HG03139 (cell line): Measurements from ENCODE around the gene NEGR1.

ENCODE experiments used
- ATAC-seq: cut with Tn5 transposase; IDR thresholded peaks from one replicate; pipeline ENCODE4 v1.9.1; 2021; ENCODE audit not compliant: unreplicated experiment

Gene NEGR1

DNA sequence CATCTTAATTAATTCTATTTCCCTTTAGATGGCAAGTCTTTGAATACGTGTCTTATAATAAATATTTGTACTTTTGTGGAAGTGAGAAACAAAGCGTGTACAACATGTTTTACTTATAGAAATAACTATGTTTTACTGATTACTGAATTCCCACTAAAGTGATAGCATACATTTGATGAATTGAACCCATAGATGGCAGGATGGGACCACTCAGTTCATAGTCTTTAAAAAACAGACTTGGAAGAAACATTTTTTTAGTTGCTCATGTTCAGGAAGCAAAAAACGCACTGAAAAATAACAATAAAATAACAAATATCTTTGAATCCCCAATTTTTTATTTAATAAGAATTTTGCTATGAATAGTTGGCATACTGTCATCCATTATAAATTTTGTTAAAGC is 694.4 kb downstream of the NEGR1 start:
- no peak for ATAC-seq

DNA sequence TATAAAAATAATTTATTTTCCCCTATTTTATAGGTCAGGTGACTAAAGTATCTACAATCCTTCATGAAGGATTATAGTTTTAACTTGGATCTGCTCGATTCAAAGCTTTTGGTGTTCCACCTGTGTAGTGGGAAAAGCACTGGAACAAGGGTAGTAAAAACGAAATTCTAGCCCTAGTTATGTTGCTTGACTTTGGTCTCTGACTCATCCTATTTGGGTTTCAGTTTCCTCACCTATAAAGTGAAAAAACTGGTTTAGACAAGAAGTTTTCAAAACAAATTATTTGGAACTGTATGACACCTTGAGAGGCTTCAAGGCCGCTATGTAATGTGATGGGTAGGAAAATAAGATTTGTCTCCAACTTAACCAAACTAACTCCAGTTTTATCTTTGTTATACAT is 696.3 kb downstream of the NEGR1 start:
- no peak for ATAC-seq

DNA sequence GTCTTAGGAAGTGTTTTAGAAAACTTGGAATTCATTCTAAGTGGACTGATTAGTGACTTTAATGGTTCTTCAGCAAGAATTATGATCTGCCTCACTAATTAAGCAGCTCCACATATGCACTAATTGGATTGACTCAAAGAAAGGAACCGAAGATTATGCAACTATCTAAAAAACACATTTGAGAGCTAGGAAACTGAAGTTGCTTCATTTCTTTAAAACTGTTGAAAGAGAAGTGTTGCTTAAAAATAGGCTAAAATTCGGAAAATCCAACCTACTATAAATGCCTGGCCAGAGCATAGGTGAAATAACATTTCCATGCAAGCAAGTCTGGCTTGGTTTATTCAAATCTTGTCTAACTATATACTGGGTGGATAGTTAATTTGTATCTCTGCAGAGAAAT is 698.6 kb downstream of the NEGR1 start:
- no peak for ATAC-seq

- ATAC-seq: no peak
These were observed 699.7 kb downstream of the NEGR1 start for GRCh38 chr1:71582673-71583072.

DNA sequence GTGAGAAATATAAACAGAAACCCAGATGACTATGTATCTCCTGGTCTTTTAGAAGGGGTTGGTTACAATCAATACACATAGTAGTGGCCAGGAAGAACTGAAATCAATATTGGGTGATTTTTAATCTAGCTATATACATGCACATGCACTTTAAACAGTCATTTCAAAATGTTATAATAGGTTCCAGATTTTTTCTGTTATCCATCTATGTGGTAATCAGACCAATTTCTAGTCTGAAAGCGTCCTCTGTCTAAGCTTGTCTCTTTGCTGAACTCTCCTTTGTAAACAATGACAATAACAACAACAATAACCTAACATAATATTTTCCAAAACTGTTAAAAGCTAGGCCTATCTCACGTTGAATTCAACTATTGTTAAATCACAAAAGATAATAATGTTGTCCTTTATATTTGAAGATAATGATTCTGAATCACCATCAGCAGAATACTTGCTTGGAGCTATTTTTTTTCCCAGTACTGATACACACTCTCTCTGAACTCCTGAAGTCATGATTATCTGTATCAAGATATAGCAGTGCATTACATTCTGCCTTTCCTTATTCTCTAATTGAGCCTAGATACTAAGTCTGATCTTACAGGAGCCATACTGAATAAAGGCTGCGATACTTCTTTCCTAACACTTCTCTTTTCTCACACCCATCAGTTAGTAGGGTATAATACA is 704.7 kb downstream of the NEGR1 start:
- ATAC-seq: no peak

GRCh38 chr1:71572038-71572437 is 710.3 kb downstream of the NEGR1 start:
- ATAC-seq: no peak

GRCh38 chr1:71566413-71566812 is 715.9 kb downstream of the NEGR1 start:
- no peak for ATAC-seq

GRCh38 chr1:71565831-71566230 is 716.5 kb downstream of the NEGR1 start:
- ATAC-seq: no peak

GRCh38 chr1:71565262-71565661 is 717.1 kb downstream of the NEGR1 start:
- ATAC-seq: no peak

DNA sequence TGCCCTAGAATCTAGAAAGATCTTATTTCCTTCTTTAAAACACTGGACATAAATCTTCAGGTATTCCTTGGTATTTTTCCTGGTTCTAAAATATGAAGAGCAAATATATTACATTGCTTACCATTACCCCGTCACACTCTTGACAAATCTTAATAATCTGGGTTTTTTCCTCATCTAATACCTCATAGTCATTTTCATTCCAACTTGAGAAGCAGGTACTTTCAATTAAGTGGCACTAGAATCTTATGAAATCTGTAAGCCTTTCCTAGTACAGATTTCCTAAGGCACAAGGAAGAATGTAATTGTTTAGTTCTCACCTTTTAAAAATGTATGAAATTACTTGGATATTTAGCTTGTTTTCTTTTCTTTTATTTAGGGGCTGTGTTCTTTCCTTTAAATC is 720.0 kb downstream of the NEGR1 start:
- ATAC-seq: no peak

DNA sequence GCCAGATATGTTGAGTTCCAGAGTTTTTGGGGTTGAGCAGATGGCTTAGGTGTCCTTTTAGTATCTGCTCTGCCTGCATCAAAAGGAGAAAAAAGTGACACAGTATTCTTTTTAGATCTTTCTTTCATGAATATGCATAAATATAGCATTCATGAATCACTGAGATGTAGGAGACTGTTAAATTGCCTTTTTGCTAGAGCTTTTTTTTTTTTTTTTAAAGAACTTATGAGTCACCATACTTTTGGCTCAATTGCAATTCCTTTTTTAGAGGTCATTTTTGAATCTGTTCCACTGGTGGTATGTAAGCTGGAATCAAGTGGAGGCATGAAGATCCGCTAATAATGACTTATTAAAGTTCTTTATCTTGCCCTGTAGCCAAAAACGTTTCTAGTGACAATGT is 720.6 kb downstream of the NEGR1 start:
- ATAC-seq: no peak

GRCh38 chr1:71561206-71561605 is 721.1 kb downstream of the NEGR1 start:
- no peak for ATAC-seq

GRCh38 chr1:71559880-71560279 is 722.5 kb downstream of the NEGR1 start:
- no peak for ATAC-seq

DNA sequence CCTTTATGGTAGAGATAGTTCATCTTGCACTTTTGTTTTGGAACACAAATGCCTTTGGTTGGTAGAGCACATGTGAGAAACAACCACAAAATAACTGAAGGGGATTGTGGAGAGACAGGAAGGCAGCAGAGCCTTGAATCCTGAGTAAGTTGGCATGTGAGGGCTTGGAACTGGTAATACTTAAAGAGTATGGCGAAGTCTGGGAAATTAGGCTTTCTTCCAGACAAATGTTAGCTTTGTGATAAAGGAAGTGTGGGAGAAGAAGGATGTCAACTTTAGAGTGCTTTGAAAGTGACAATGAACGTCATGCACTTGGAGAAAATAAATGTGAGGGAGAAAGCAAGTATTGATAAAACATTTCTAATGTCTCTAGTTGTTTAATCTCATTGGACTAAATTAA is 725.2 kb downstream of the NEGR1 start:
- ATAC-seq: no peak

- ATAC-seq: no peak
These were observed 733.9 kb downstream of the NEGR1 start for GRCh38 chr1:71548398-71548890.

- ATAC-seq: no peak
These were observed 740.2 kb downstream of the NEGR1 start for GRCh38 chr1:71542155-71542554.

DNA sequence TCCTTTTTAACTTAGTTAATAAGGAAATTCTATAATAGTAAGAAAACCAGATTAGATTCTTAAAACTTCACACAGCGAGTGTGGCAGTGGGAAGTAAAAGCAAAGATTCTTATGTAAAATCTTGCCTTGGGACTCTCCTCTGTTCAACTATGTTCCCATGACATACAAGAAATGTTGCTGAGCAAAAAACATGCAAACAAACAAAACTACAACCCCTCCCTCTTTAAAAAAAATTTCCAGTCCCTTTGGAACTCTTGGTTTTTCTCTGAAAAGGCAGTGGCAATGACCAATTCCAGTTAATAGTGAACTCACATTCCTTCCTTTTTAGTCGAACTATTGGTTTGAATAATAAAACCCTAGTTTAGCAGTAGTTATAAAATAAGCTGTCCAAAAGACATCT is 748.4 kb downstream of the NEGR1 start:
- ATAC-seq: no peak

DNA sequence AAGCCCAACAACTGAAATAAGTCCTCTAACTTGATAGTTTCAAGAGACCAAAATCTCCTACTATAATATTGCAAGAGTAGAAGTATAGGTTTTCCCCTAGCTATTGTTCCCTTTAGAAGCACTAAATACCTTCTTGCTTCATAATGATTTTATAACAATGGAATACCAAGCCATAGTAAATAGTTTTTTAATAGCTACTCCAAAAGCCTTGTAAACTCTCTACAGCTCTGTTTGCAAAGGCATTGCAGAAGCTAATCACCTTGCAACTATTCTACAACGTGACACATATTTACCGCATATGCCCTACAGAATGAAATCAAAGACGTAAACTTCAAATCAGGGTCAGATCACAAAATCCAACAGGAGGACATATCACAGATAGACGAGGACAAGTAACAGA is 750.0 kb downstream of the NEGR1 start:
- ATAC-seq: no peak

- ATAC-seq: no peak
These were observed 755.5 kb downstream of the NEGR1 start for GRCh38 chr1:71526824-71527223.

- no peak for ATAC-seq
These were observed 759.6 kb downstream of the NEGR1 start for GRCh38 chr1:71522721-71523120.

GRCh38 chr1:71521655-71522264 is 760.6 kb downstream of the NEGR1 start:
- ATAC-seq: no peak

DNA sequence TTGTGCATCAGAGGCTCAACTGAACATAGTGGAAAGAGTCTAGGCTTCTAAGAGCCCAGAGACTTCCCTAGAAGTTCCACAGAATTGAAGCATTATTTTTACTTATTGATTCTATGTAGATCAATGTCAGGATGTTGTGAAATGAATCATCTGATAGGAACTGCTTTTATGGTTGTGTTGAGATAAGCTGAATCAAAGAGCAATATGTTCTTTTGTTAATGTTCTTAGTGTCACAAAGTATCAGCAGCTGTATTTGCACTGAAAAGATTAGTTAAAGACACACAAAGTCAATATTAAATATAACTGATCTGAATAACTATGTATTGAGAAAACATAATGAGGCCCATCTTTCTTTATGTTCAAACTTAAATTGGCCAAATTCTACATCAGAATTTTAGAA is 770.8 kb downstream of the NEGR1 start:
- no peak for ATAC-seq

GRCh38 chr1:71510725-71511124 is 771.6 kb downstream of the NEGR1 start:
- ATAC-seq: no peak
